Stimulated activated naive CD8-positive, alpha-beta T cell treated with anti-CD3 and anti-CD28 coated beads, Interleukin-15, Interleukin-2, amounts not matched to agents 100 ng/mL and 50 ng/mL, for 24 hours (primary cell): ENCODE data around the gene TBX6.
A peak's percentile ranks its signal among the peaks of the same experiment; 100 is the strongest.
"Not testable (repeated sequence)": the region's sequence is repeated elsewhere in the genome, so short reads cannot be mapped to it uniquely, and the experiment has no call there.

Experiments used
- H3K27ac Mint-ChIP-seq: one replicate; pipeline ENCODE4 v1.8.0; 2021; ENCODE audit warnings: mild to moderate bottlenecking, mixed read lengths
- H3K27me3 Mint-ChIP-seq: one replicate; pipeline ENCODE4 v1.8.0; 2021; ENCODE audit warnings: mixed read lengths
- H3K36me3 Mint-ChIP-seq: one replicate; pipeline ENCODE4 v1.8.0; 2021; ENCODE audit warnings: low read depth, mixed read lengths
- H3K4me1 Mint-ChIP-seq: one replicate; pipeline ENCODE4 v1.8.0; 2021; ENCODE audit warnings: low read depth, mixed read lengths
- H3K4me3 Mint-ChIP-seq: one replicate; pipeline ENCODE4 v1.8.0; 2021; ENCODE audit warnings: mild to moderate bottlenecking, mixed read lengths
- H3K9me3 Mint-ChIP-seq: one replicate; pipeline ENCODE4 v1.8.0; 2021; ENCODE audit warnings: mixed read lengths

The TBX6 gene

DNA sequence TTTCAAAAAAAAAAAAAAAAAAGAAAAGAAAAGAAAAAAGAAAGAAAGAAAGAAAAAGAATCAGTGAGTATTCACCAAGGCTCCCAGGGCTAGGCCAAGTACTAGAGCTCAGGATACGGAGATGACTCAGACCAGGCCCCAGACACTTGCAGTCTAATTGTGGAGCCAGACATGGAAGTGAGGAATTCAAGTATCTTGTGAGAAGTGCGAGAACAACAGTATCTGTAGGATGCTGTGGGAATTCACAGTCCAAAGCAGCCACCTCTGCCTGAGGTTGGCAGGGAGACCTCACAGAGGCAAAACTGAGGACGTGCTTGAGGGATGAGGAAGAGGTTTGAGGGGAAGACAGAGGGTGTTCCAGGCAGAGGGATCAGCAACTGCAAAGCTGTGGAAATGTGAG lies 40.2 kb downstream of the TBX6 start:
- Mint-ChIP-seq H3K9me3 (no peaks in the 10 kb centered on the region), H3K4me3 (peak overlapping the region; percentile 67), H3K36me3 (no peaks in the 10 kb centered on the region), H3K27me3 (no peaks in the 10 kb centered on the region), H3K4me1 (peaks cover 13% of the 10 kb centered on the region), H3K27ac (no peak overlapping the region)

DNA sequence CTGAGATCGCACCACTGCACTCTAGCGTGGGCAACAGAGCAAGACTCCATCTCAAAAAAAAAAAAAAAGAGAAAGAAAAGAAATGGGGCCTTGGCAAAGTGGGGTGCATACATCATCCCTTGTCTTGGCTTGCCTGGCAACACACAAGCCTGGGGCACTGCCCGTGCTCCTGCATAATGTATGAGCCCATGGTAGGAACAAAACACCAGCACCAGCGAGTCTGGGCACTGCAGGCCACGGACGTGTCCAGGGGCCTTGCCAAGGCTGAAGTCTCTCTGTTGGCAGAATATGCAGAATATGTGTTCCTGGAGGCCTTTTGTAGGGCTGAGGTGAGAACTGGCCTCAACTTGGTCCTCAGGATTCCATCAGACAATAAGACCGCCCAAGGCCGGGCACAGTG lies 41.9 kb downstream of the TBX6 start:
- Mint-ChIP-seq H3K9me3 (no peaks in the 10 kb centered on the region), H3K27me3 (no peaks in the 10 kb centered on the region), H3K4me3 (no peak overlapping the region)

DNA sequence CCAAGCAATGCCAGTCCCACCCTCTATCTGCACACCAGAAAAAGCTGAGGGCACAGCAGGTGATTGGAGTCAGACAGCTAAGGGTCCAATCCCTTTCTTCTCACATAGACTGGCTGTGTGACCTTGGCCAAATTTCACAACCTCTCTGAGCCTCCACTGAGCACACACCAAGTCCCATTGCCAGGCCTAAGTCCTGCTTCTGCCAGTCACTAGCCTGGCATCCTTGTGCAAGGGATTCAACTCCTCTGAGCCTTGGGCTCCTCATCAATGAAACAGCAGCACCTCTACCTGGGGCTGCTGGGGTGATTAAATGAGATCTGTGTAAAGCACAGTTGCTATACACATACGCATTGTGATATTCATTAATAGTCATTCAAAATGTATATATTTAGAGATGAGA lies 45.1 kb downstream of the TBX6 start:
- Mint-ChIP-seq H3K27ac (no peak overlapping the region), H3K9me3 (no peaks in the 10 kb centered on the region), H3K27me3 (no peaks in the 10 kb centered on the region), H3K4me1 (peaks cover 2% of the 10 kb centered on the region), H3K36me3 (no peaks in the 10 kb centered on the region), H3K4me3 (no peak overlapping the region)

More for the DNA sequence above, 41.9 kb downstream of the TBX6 start:
- Mint-ChIP-seq H3K4me1 (peaks cover 13% of the 10 kb centered on the region), H3K36me3 (no peaks in the 10 kb centered on the region), H3K27ac (no peak overlapping the region)

DNA sequence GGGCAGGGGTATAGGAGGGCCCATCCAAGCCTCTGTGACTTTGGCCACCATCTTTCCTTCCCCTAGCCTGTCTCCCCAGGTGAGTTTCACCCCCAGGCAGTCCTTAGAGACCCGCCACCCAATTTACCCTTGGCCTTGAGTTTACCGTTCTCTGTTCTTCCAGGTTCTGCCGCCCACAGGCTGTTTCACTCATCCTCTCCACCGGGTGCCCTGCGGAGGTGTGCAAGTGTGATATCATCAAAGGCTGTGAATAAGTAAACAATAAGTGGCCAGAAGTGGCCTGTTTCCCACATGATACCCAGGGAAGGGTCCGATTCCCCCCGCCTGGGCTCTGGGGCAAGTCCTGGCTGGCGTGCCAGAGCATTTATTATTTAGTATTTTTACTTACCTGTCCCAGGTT lies 45.5 kb downstream of the TBX6 start:
- Mint-ChIP-seq H3K4me3 (no peak overlapping the region), H3K27me3 (no peaks in the 10 kb centered on the region), H3K27ac (no peak overlapping the region), H3K9me3 (no peaks in the 10 kb centered on the region), H3K4me1 (no peaks in the 10 kb centered on the region), H3K36me3 (no peaks in the 10 kb centered on the region)

DNA sequence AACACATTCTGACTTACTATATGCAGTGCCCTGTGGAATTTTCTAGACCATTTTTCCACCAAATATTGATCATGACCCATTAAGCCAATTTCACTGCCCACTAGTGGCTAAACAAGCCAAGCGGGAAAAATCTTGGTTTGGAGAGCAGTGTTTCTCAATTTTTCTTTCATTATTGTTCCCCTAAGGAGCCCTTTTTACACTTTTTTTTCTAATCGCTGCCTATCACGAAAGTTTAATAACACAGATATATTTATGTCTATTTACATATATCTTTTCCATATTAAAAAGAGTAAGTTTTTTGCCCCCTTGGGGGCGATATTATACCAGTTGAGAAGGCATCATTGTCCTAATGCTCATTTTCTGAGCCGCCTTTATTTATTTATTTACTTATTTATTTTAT lies 49.9 kb downstream of the TBX6 start:
- peaks cover 7% of the 10 kb centered on the region for H3K27me3 Mint-ChIP-seq
- no peak overlapping the region for H3K4me3 Mint-ChIP-seq
- no peaks in the 10 kb centered on the region for H3K36me3 Mint-ChIP-seq
- no peaks in the 10 kb centered on the region for H3K9me3 Mint-ChIP-seq
- H3K4me1 Mint-ChIP-seq, result no peaks in the 10 kb centered on the region
- no peak overlapping the region for H3K27ac Mint-ChIP-seq

DNA sequence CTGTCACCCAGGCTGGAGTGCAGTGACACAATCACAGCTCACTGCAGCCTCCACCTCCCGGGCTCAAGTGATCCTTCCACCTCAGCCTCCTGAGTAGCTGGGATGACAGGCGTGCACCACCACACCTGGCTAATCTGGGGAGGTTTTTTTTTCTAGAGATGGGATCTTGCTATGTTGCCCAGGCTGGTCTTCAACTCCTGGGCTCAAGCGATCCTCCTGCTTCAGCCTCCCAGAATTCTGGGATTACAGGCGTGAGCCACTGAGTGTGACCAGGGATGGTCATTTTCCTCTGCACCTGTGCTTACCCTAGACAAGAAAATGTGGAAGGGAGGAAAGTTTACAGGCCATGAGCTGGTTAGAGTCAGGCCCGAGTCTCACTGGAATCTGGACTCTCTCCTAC lies 51.0 kb downstream of the TBX6 start:
- H3K4me3 Mint-ChIP-seq, H3K4me1 Mint-ChIP-seq, H3K9me3 Mint-ChIP-seq, H3K36me3 Mint-ChIP-seq, H3K27ac Mint-ChIP-seq, H3K27me3 Mint-ChIP-seq: not testable (repeated sequence)

DNA sequence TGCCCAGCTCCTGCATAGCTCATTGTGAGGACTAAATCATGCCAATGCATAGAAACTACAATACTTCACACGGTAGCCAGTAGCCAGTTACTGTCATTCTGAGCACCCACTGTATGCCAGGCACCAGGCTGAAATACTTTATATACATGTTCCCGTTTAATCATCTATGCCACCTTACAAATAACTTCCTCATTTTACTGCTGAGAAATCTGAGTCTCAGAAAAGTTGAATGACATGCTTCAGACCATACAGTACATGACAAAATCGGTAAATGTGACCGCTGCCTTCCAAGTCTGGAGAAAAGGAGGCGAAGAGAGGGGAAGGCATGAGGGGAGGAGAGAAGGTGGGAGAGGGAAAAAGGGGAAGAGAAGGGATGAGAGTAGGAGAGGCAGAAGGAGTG lies 51.5 kb downstream of the TBX6 start:
- no peaks in the 10 kb centered on the region for H3K4me1 Mint-ChIP-seq
- H3K36me3 Mint-ChIP-seq, result no peaks in the 10 kb centered on the region
- H3K27ac Mint-ChIP-seq, result no peak overlapping the region
- H3K9me3 Mint-ChIP-seq, result no peaks in the 10 kb centered on the region
- H3K4me3 Mint-ChIP-seq, result no peak overlapping the region
- peaks cover 10% of the 10 kb centered on the region for H3K27me3 Mint-ChIP-seq
